Transverse colon (tissue), 3 donors: ENCODE results near the gene LRCH3.

ENCODE experiments used
- EP300 ChIP-seq: sonication (generic); formaldehyde crosslinking; IDR thresholded peaks from one replicate; pipeline ENCODE4 v1.6.1; 2017; ENCODE audit warnings: antibody characterized with exemption, low read depth
- POLR2A ChIP-seq: fragments of 450-650 bp; IDR thresholded peaks from one replicate; pipeline ENCODE4 v1.6.1; 2016; ENCODE audit warnings: antibody characterized with exemption, mild to moderate bottlenecking, moderate library complexity
- TF ChIP-seq, protein P1 (sequence below), 5 experiments: fragments of 200-600 bp in 3 of 5; fragments of 450-650 bp in 2 of 5; sonication (generic) in 3 of 5; IDR thresholded peaks; 1 replicate in 2 of 5; 2 replicates in 3 of 5; pipeline ENCODE4 v1.5.1; 2016 to 2017; ENCODE audit warnings: antibody characterized with exemption in 5 of 5, inconsistent platforms in 3 of 5, mild to moderate bottlenecking in 2 of 5, moderate library complexity in 1 of 5

DNA sequence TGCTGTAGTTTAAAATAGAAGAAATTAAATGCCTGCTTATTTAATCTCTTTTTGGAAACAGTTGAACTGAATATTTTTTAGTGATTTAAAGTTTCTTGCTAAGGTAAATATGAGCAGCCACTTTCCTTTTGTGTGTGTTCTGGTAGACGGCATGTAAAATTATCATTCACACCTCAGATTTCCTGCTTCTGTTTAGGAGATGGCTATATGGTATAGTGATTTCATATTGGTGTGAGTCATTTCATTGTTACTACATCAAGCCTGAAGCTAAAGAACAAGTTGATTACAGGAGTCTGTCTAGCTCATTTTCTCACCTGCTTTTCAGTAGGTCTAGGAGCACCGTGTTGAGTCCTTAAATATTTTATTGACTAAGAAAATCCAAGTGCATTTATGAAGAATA lies 2.2 kb downstream of the LRCH3 start:
- TF ChIP-seq POLR2A = no peak
- TF ChIP-seq, protein P1, sequence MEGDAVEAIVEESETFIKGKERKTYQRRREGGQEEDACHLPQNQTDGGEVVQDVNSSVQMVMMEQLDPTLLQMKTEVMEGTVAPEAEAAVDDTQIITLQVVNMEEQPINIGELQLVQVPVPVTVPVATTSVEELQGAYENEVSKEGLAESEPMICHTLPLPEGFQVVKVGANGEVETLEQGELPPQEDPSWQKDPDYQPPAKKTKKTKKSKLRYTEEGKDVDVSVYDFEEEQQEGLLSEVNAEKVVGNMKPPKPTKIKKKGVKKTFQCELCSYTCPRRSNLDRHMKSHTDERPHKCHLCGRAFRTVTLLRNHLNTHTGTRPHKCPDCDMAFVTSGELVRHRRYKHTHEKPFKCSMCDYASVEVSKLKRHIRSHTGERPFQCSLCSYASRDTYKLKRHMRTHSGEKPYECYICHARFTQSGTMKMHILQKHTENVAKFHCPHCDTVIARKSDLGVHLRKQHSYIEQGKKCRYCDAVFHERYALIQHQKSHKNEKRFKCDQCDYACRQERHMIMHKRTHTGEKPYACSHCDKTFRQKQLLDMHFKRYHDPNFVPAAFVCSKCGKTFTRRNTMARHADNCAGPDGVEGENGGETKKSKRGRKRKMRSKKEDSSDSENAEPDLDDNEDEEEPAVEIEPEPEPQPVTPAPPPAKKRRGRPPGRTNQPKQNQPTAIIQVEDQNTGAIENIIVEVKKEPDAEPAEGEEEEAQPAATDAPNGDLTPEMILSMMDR (IDR thresholded peaks at IDR 0.05) = no peak
- no peak for TF ChIP-seq EP300
